GM12878 (cell line): ENCODE measurements around the gene DLG2. TPM values are rescaled to one million over a fixed set of nuclear protein-coding genes. Genes with fewer than 3 reads are reported as not detected.

ENCODE experiments used
- ATAC-seq: fragments of 200-7000 bp; cut with Tn5 transposase; 3 replicates; pipeline ENCODE4 v1.9.1; 2020; ENCODE audit warnings: mild to moderate bottlenecking, moderate library complexity
- BruUV-seq: library from RNA; stranded (reverse); fragments of 400-500 nt; replicated peaks from 2 replicates; lab custom pipeline; 2021; lab: Mats Ljungman, UMichigan
- CTCF ChIA-PET: fragments of 300-600 bp; sonication (Branson Sonifier 250); formaldehyde crosslinking; extraction: SDS; loops from one replicate; lab custom pipeline; 2021; ENCODE audit warnings: inconsistent platforms; lab: Yijun Ruan, JAX
- POLR2A ChIA-PET: fragments of 350-600 bp; formaldehyde crosslinking; extraction: SDS; loops from one replicate; lab custom pipeline; 2021; ENCODE audit warnings: inconsistent platforms; lab: Charles Lee
- RAD21 ChIA-PET: fragments of 300-600 bp; sonication (Branson Sonifier 250); formaldehyde crosslinking; loops from one replicate; lab custom pipeline; 2023; ENCODE audit warnings: antibody characterized with exemption; ENCODE audit not compliant: unreplicated experiment; lab: Charles Lee
- SMC1A ChIA-PET: fragments of 300-600 bp; sonication (Branson Sonifier 250); formaldehyde crosslinking; loops from one replicate; lab custom pipeline; 2023; ENCODE audit not compliant: unreplicated experiment, uncharacterized antibody; lab: Charles Lee
- DNase-seq: peaks from one replicate; pipeline ENCODE4 v3.0.0-alpha.2; 2011; ENCODE audit warnings: low read depth, low spot score
- FAIRE-seq: peaks from 3 replicates; lab custom pipeline; 2011; peaks lifted over from hg19 to GRCh38; lab: Jason Lieb, UNC
- H2AFZ ChIP-seq: 2 replicates; pipeline ENCODE4 v1.6.0; 2011; ENCODE audit warnings: low read depth, low read length, control low read depth; ENCODE audit not compliant: control insufficient read depth
- H3K27ac ChIP-seq: 2 replicates; pipeline ENCODE4 v1.5.1; 2011; ENCODE audit warnings: control low read depth; ENCODE audit not compliant: control insufficient read depth, insufficient read depth
- H3K27me3 ChIP-seq, 2 experiments: replicated peaks in 1 of 2; 2 replicates each; pipeline versions ENCODE4 v1.6.0 to v1.6.1; 2011; ENCODE audit warnings: low read length in 1 of 2; ENCODE audit not compliant: control insufficient read depth in 2 of 2, insufficient read depth in 2 of 2
- H3K36me3 ChIP-seq, 2 experiments: 2 replicates each; pipeline ENCODE4 v1.5.1; 2011; ENCODE audit warnings: low read length in 1 of 2; ENCODE audit not compliant: control insufficient read depth in 2 of 2, insufficient read depth in 2 of 2
- H3K4me1 ChIP-seq: 2 replicates; pipeline ENCODE4 v1.6.1; 2011; ENCODE audit warnings: mild to moderate bottlenecking, low read length, moderate library complexity, mixed read lengths; ENCODE audit not compliant: control insufficient read depth, insufficient read depth
- H3K4me2 ChIP-seq: 2 replicates; pipeline ENCODE4 v1.6.0; 2011; ENCODE audit warnings: control low read depth; ENCODE audit not compliant: control insufficient read depth, insufficient read depth
- H3K4me3 ChIP-seq: fragments of 200-600 bp; sonication (generic); 2 replicates; pipeline ENCODE4 v1.5.1; 2016
- H3K79me2 ChIP-seq: 2 replicates; pipeline ENCODE4 v1.6.0; 2011; ENCODE audit warnings: low read length; ENCODE audit not compliant: control insufficient read depth, insufficient read depth
- H3K9ac ChIP-seq: 2 replicates; pipeline ENCODE4 v1.8.0; 2011; ENCODE audit warnings: low read length, control low read depth, mixed read lengths; ENCODE audit not compliant: control insufficient read depth, insufficient read depth
- H3K9me3 ChIP-seq: replicated peaks from 3 replicates; pipeline ENCODE4 v1.5.1; 2011; ENCODE audit warnings: mild to moderate bottlenecking, low read length; ENCODE audit not compliant: control insufficient read depth, insufficient read depth
- H4K20me1 ChIP-seq: 2 replicates; pipeline ENCODE4 v1.6.0; 2011; ENCODE audit not compliant: control insufficient read depth, insufficient read depth
- EED ChIP-seq: sonication (generic); IDR thresholded peaks from 2 replicates; pipeline ENCODE4 v1.6.1; 2016; ENCODE audit warnings: antibody characterized with exemption, low read depth
- HDAC2 ChIP-seq: fragments of 200-600 bp; sonication (generic); IDR thresholded peaks from 2 replicates; pipeline ENCODE4 v1.6.1; 2017
- NFIC ChIP-seq: IDR thresholded peaks from 2 replicates; pipeline ENCODE4 v1.6.1; 2012; ENCODE audit warnings: low read depth, mild to moderate bottlenecking, inconsistent platforms, low read length, moderate library complexity
- NR2C1 ChIP-seq: fragments of 450-650 bp; IDR thresholded peaks from 2 replicates; pipeline ENCODE4 v1.6.1; 2017; ENCODE audit warnings: antibody characterized with exemption, mild to moderate bottlenecking, moderate library complexity
- SMAD1 ChIP-seq: fragments of 450-650 bp; IDR thresholded peaks from 2 replicates; pipeline ENCODE4 v1.6.1; 2018; ENCODE audit warnings: mild to moderate bottlenecking, low read depth; ENCODE audit not compliant: partially characterized antibody
- WGBS: methylation state at CpG from one replicate; pipeline ENCODE4 v1.1.6; 2016; ENCODE audit warnings: low lambda C conversion rate; ENCODE audit not compliant: insufficient replicate concordance, insufficient coverage; ENCODE audit errors: missing lambda C conversion rate; 5-methylcytosine and 5-hydroxymethylcytosine counted together
- in situ Hi-C: fragments of 300-500 bp; cut with MboI; formaldehyde crosslinking; loops from 9 replicates; pipeline ENCODE4 v1.14.3; 2018; ENCODE audit warnings: mixed read lengths
- intact Hi-C: fragments of 100-400 bp; cut with micrococcal nuclease; formaldehyde crosslinking; loops from one replicate; pipeline ENCODE4 v1.14.2; 2022; ENCODE audit not compliant: unreplicated experiment
- polyA plus RNA-seq, 11 experiments: library from polyadenylated mRNA; depleted of rRNA in 4 of 11; unstranded in 6 of 11; stranded (reverse) in 5 of 11; fragments of >200 nt; fragmentation: Nextera tagmentation in 4 of 11; fragmentation: Illumina TruSeq in 1 of 11; extraction: Ambion mirVana in 4 of 11; extraction: Trizol in 1 of 11; gene quantifications; 1 replicate in 1 of 11; 2 replicates in 10 of 11; pipeline versions ENCODE4 v1.2.1 to v1.2.3, GENCODE V29; 2011 to 2016; ENCODE audit warnings: inconsistent platforms in 2 of 11, missing spikeins in 2 of 11, low read depth in 1 of 11
- total RNA-seq, 4 experiments: library from RNA; depleted of rRNA in 3 of 4; stranded (reverse); fragments of >200 nt in 3 of 4; fragmentation: Illumina TruSeq in 1 of 4; extraction: Trizol in 1 of 4; gene quantifications; 2 replicates each; pipeline versions ENCODE4 v1.2.1 to v1.2.3, GENCODE V29; 2013 to 2021
- TF ChIP-seq, protein P1 (sequence below): fragments of 150-350 bp; IDR thresholded peaks from 2 replicates; pipeline ENCODE4 v1.6.1; 2014; ENCODE audit warnings: mild to moderate bottlenecking, low read depth, low read length
- TF ChIP-seq, protein P2 (sequence below): fragments of 450-650 bp; formaldehyde crosslinking; IDR thresholded peaks from 2 replicates; pipeline ENCODE4 v1.4.0; 2020; ENCODE audit warnings: mild to moderate bottlenecking, moderate library complexity
- TF ChIP-seq, protein P3 (sequence below): IDR thresholded peaks from 2 replicates; pipeline ENCODE4 v1.6.1; 2011; ENCODE audit warnings: low read depth, mild to moderate bottlenecking, low read length, moderate library complexity, borderline replicate concordance; ENCODE audit errors: extremely low read depth

The DLG2 gene
- total and polyA plus RNA-seq, 10 of the 15 experiments (the other 5 are each of a cell fraction or from before 2014, with no cell fraction given) = 0.09 to 0.98 (median 0.35) TPM

DNA sequence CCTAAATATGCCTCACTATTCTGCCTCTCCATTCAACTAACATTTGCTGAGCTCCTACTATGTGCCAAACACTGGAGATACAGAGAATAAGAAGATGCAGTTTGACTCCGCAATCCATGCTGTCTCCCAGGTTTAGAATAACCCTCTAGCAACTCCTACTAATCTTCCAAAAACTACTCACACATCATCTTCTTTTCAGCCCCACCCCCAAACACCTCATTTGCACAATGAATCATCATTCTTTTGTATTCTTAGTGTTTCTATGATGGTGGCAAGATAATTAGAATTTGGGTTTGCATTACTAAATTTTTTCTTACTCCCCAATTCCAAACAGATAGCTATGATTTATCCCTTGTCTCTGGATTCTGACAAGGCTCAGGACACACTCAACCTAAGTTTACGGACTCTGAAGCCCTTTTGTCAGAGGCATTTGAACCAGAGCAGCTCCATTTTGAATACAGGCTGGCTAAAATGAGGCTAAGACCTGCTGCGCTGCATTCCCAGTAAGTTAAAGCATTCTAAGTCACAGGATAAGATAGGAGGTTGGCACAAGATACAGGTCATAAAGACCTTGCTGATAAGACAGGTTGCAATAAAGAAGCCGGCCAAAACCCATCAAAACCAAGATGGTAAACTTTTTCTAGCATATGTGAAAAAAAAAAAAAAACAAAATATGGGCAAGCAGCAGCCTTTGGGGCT is 1038.9 kb downstream of the DLG2 start:
- H3K27ac ChIP-seq = no peak overlapping the region
- no peaks in the 10 kb centered on the region for H3K79me2 ChIP-seq
- no peaks in the 10 kb centered on the region for H3K4me1 ChIP-seq
- no peaks in the 10 kb centered on the region for H3K36me3 ChIP-seq
- no peaks in the 10 kb centered on the region for H3K9me3 ChIP-seq
- no peak for ATAC-seq
- ChIA-PET CTCF (interaction anchor here (1.2 kb wide), 1 partner anchor 14 kb away, joined by 4 read pairs; no protein-coding TSS in a partner anchor), SMC1A (interaction anchor here (0.7 to 0.9 kb wide), 2 partner anchors 12 to 39 kb away, joined by 3 read pairs; no protein-coding TSS in a partner anchor), POLR2A (no interaction called here), RAD21 (no interaction called here)
- no peak overlapping the region for H3K4me3 ChIP-seq
- intact Hi-C loops = no loop called here
- H3K4me2 ChIP-seq = no peak overlapping the region
- BruUV-seq = no TSS peak
- no peak for DNase-seq
- H3K27me3 ChIP-seq = no peaks in the 10 kb centered on the region
- WGBS = 24% methylated on average over 4 of the region's 4 CpGs
- no peak for FAIRE-seq
- TF ChIP-seq, protein P1, sequence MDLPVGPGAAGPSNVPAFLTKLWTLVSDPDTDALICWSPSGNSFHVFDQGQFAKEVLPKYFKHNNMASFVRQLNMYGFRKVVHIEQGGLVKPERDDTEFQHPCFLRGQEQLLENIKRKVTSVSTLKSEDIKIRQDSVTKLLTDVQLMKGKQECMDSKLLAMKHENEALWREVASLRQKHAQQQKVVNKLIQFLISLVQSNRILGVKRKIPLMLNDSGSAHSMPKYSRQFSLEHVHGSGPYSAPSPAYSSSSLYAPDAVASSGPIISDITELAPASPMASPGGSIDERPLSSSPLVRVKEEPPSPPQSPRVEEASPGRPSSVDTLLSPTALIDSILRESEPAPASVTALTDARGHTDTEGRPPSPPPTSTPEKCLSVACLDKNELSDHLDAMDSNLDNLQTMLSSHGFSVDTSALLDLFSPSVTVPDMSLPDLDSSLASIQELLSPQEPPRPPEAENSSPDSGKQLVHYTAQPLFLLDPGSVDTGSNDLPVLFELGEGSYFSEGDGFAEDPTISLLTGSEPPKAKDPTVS = no peak
- TF ChIP-seq SMAD1 (no peak), NFIC (no peak), NR2C1 (no peak)
- H3K9ac ChIP-seq = no peak overlapping the region
- in situ Hi-C loops = no loop called here
- no peaks in the 10 kb centered on the region for H4K20me1 ChIP-seq
- H2AFZ ChIP-seq = no peak overlapping the region

DNA sequence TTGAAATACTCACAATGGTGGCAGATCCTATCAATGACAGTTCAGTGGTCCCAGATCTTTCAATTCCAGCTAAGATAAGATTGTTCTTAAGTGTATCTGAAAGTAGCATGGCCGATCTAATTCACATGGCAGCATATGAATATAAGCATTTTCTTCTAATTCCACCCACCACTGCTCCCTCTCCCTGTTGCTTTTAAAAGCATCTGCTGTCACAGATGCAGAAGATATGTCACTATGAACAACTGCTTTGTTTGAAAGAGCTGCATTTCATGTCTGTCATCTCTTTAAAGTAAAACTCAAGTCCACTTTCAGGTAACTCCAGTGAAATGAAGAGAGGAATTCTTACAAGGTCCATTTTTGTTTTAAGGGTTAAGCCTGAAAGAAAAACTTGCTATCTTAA is 1044.0 kb downstream of the DLG2 start:
- Histone ChIP-seq H3K9me3 (no peaks in the 10 kb centered on the region), H3K79me2 (no peaks in the 10 kb centered on the region), H3K4me3 (no peak overlapping the region), H3K4me1 (no peaks in the 10 kb centered on the region), H3K27ac (no peak overlapping the region), H3K9ac (no peak overlapping the region), H3K27me3 (no peaks in the 10 kb centered on the region), H2AFZ (no peak overlapping the region), H4K20me1 (no peaks in the 10 kb centered on the region), H3K4me2 (no peak overlapping the region), H3K36me3 (no peaks in the 10 kb centered on the region)
- ChIA-PET SMC1A (interaction anchor here (0.9 kb wide), 1 partner anchor 66 kb away, joined by 3 read pairs; no protein-coding TSS in a partner anchor), CTCF (interaction anchor here (1.1 to 1.8 kb wide), 2 partner anchors 19 to 23 kb away, joined by 6 to 7 read pairs; no protein-coding TSS in a partner anchor), RAD21 (no interaction called here), POLR2A (no interaction called here)
- DNase-seq (no peak), FAIRE-seq (no peak), ATAC-seq (no peak)
- BruUV-seq = no TSS peak
- intact Hi-C loops = no loop called here
- in situ Hi-C loops = no loop called here
- WGBS = 0% methylated on average over 1 of the region's 1 CpG
- TF ChIP-seq, protein P2, sequence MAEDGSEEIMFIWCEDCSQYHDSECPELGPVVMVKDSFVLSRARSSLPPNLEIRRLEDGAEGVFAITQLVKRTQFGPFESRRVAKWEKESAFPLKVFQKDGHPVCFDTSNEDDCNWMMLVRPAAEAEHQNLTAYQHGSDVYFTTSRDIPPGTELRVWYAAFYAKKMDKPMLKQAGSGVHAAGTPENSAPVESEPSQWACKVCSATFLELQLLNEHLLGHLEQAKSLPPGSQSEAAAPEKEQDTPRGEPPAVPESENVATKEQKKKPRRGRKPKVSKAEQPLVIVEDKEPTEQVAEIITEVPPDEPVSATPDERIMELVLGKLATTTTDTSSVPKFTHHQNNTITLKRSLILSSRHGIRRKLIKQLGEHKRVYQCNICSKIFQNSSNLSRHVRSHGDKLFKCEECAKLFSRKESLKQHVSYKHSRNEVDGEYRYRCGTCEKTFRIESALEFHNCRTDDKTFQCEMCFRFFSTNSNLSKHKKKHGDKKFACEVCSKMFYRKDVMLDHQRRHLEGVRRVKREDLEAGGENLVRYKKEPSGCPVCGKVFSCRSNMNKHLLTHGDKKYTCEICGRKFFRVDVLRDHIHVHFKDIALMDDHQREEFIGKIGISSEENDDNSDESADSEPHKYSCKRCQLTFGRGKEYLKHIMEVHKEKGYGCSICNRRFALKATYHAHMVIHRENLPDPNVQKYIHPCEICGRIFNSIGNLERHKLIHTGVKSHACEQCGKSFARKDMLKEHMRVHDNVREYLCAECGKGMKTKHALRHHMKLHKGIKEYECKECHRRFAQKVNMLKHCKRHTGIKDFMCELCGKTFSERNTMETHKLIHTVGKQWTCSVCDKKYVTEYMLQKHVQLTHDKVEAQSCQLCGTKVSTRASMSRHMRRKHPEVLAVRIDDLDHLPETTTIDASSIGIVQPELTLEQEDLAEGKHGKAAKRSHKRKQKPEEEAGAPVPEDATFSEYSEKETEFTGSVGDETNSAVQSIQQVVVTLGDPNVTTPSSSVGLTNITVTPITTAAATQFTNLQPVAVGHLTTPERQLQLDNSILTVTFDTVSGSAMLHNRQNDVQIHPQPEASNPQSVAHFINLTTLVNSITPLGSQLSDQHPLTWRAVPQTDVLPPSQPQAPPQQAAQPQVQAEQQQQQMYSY (CRISPR knock-in tag) = no peak
- TF ChIP-seq, protein P3, sequence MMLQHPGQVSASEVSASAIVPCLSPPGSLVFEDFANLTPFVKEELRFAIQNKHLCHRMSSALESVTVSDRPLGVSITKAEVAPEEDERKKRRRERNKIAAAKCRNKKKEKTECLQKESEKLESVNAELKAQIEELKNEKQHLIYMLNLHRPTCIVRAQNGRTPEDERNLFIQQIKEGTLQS = no peak
- TF ChIP-seq HDAC2 (no peak), EED (no peak)
